Neural progenitor cell (in vitro differentiated cells): ENCODE results near the gene SMARCD3.

Source experiments
- EZH2 ChIP-seq: fragments of 200-600 bp; sonication (generic); IDR thresholded peaks from 2 replicates; pipeline ENCODE4 v1.6.1; 2017; ENCODE audit warnings: antibody characterized with exemption, mild to moderate bottlenecking, moderate library complexity
- EZH2phosphoT487 ChIP-seq: fragments of 200-600 bp; sonication (generic); IDR thresholded peaks from 2 replicates; pipeline ENCODE4 v1.6.1; 2017; ENCODE audit warnings: antibody characterized with exemption
- TF ChIP-seq, protein P1 (sequence below): fragments of 200-600 bp; sonication (generic); IDR thresholded peaks from 2 replicates; pipeline ENCODE4 v1.5.1; 2017; ENCODE audit warnings: antibody characterized with exemption, mild to moderate bottlenecking

DNA sequence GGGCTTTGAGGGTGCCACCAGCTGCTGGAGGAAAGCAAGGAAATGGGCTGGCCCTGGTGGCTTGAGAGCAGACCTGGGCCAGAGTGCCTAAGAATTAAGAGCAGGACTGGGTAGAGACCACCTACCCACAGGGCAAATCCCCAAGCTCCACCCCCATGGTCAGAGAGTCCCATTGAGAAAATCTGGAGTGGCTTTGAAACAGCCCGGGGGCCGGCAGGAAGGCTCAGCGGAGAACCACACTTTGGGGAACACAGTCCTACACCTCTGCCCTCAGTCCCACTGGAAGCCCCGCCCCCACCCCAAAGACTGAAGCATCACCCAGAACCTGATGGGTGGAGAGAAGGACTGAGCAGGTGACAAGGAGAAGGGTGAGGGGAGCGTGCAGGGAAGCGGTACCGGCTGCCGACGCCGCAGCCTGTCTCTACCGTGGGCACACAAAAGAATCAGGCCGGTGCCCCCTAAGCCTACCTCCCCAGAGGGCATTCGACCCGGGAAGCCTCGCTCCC is 3.6 kb downstream of the SMARCD3 start:
- TF ChIP-seq, protein P1, sequence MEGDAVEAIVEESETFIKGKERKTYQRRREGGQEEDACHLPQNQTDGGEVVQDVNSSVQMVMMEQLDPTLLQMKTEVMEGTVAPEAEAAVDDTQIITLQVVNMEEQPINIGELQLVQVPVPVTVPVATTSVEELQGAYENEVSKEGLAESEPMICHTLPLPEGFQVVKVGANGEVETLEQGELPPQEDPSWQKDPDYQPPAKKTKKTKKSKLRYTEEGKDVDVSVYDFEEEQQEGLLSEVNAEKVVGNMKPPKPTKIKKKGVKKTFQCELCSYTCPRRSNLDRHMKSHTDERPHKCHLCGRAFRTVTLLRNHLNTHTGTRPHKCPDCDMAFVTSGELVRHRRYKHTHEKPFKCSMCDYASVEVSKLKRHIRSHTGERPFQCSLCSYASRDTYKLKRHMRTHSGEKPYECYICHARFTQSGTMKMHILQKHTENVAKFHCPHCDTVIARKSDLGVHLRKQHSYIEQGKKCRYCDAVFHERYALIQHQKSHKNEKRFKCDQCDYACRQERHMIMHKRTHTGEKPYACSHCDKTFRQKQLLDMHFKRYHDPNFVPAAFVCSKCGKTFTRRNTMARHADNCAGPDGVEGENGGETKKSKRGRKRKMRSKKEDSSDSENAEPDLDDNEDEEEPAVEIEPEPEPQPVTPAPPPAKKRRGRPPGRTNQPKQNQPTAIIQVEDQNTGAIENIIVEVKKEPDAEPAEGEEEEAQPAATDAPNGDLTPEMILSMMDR: no peak
- no peak for TF ChIP-seq EZH2phosphoT487
- no peak for TF ChIP-seq EZH2
